AG09309 (cell line): Measurements from ENCODE around the gene CHTOP.
A peak's percentile ranks its signal among the peaks of the same experiment; 100 is the strongest.

Source experiments
- DNase-seq: peaks from one replicate; pipeline ENCODE4 v3.0.0-alpha.2; 2010; ENCODE audit warnings: low read depth
- H3K4me3 ChIP-seq: 2 replicates; pipeline ENCODE4 v1.5.1; 2011; ENCODE audit warnings: mild to moderate bottlenecking, low read depth, low read length, moderate library complexity; ENCODE audit not compliant: control insufficient read depth
- TF ChIP-seq, protein P1 (sequence below): IDR thresholded peaks from 2 replicates; pipeline ENCODE4 v1.5.1; 2011; ENCODE audit warnings: mild to moderate bottlenecking, low read depth, low read length, inconsistent platforms; ENCODE audit not compliant: insufficient read depth, control insufficient read depth; ENCODE audit errors: missing control alignments

CHTOP gene

DNA sequence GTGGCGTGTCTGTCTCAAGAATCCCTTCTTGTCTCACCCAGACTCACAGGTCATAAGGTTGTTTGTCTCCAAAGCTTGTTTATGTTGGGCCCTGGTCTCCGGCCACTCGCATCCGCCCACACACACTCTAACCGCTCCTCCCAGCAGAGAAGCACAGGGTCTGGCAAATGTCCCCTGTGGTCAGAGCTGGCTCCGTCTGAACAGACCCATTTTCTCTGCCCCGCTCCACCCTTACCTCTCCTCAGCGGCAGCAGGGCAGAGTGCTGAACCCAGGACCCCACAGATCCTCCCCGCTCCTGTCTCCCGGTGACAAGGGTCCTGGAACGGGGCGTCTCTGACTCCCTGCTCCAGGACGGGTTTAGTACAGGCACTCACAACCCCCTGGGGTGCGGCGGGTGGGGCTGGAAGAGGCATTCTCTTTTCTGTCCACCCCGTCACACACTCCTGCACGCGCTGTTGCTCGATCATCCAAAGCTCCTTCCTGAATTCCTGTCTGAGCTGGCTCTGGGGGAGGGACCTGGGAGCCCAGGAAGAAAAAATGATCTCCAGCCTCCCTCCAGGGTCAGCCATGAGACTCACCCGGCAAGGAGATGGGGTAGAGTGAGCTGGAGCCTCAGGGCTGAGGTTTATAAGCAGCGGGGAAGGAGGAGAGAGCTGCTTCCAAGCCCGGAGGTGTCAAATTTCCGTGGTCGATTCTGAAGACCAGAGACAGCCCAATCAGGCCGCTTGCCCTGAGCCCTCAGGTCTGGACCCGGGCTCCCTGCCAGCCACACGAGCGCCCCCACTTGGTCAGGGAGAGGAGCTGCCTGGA lies 6.8 kb upstream of the CHTOP start, which contains the start of gene S100A13:
TSS of gene S100A13 (minus strand) at position 602 of the 811 bp plus-strand sequence. CDS start 1,033 bp downstream, outside the sequence.
- H3K4me3 ChIP-seq, result peak within 1 kb of the TSS; percentile 91
- peak; percentile 85 for DNase-seq
- TF ChIP-seq, protein P1, sequence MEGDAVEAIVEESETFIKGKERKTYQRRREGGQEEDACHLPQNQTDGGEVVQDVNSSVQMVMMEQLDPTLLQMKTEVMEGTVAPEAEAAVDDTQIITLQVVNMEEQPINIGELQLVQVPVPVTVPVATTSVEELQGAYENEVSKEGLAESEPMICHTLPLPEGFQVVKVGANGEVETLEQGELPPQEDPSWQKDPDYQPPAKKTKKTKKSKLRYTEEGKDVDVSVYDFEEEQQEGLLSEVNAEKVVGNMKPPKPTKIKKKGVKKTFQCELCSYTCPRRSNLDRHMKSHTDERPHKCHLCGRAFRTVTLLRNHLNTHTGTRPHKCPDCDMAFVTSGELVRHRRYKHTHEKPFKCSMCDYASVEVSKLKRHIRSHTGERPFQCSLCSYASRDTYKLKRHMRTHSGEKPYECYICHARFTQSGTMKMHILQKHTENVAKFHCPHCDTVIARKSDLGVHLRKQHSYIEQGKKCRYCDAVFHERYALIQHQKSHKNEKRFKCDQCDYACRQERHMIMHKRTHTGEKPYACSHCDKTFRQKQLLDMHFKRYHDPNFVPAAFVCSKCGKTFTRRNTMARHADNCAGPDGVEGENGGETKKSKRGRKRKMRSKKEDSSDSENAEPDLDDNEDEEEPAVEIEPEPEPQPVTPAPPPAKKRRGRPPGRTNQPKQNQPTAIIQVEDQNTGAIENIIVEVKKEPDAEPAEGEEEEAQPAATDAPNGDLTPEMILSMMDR, result peak; percentile 69

DNA sequence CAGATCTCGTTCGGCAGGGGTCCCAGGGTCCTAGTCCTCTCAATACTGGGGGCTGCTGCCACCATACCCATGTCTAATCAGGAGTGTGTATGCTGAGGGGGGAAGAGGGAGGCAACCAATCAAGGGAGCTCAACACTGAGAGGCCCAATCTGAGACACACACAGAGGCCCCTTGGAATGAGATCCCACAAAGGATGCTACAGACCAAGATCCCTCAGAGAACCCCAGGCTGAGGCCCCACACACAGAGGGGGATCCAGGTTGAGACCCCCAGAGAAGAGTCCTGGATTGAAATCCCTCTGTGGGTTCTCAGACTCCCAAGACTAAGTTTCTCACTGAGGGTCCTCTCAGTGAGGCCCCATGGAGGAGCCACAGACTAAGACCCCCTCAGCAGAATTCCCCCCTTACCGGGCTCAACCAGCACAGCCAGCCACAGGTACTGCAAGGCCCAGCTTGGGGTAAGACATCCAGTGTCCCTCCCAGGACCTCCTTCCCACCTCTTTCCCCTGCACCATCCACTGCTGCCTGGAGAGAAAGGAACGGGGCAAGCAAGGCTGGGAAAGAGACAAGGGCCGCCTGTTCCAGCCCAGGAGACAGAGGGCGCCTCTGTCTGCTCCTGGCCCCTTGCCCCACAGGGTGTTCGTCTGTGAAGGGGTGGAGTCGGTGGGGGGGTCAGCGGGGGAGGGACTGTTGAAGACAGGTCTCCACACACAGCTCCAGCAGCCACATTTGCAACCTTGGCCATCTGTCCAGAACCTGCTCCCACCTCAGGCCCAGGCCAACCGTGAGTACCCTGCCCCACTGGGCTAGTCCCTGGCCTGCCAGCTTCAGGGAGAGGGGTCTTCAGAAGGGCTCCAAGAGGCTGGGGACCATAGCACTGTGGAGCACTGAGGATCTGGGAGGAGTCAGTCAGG lies 5.9 kb upstream of the CHTOP start, which contains the start of gene S100A1:
TSS of gene S100A1 (plus strand) at position 720 of the 912 bp plus-strand sequence. CDS start 2,088 bp downstream, outside the sequence.
- peak within 1 kb of the TSS; percentile 91 for H3K4me3 ChIP-seq
- TF ChIP-seq, protein P1, result no peak
- no peak for DNase-seq

DNA sequence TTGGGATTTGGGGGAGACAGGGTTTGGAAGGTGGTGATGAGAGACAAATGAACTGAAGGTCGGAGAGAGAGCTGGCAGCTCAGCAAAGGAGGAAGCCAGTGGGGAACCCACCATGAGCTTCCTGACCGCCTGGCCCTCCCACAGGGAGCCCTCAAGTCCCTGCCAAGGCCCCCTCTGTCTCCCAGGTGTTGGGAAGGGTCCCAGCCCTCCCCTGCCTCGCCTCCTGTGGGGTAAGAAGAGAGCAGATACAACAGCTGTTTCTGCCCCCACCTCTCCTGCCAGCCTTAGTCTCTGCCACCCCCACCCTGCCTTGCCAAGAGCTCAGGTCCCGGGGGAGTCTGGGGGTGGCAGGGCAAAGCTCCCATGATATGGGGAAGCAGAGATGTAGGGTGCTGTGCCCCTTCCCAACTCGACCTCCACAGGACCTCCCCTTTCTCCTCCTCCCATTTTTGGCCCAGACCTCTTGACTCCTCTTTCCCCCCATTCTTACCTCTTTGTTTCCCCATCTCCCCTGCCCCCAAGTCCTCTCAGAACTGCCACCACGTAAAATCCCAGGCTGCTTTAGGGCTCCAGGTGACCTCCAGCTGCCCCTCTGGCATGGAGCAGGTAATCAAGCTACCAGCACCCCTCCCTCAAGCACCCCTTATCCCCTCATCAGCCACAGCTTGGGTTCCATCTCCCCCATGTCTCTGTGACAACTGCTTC lies 5.1 kb upstream of the CHTOP start:
- H3K4me3 ChIP-seq, result no peak overlapping the region
- TF ChIP-seq, protein P1, result no peak
- DNase-seq, result no peak

DNA sequence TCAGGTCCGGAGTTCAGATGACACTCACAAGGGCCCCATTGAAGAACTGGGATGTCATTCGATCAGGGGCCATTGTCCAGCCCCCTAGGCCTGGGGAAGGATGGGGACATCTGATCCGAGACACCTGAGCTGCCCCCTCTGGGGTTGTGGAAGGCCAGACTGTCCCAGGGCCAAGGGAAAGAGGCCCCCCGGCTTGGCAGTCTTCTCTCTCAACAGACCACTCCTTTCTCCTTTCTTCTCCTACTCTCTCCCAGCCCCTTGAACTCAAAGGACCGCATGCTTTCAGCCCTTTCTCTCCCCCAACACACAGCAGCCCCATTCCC lies 4.6 kb upstream of the CHTOP start:
- DNase-seq, result no peak
- H3K4me3 ChIP-seq, result no peak overlapping the region
- TF ChIP-seq, protein P1, result no peak

DNA sequence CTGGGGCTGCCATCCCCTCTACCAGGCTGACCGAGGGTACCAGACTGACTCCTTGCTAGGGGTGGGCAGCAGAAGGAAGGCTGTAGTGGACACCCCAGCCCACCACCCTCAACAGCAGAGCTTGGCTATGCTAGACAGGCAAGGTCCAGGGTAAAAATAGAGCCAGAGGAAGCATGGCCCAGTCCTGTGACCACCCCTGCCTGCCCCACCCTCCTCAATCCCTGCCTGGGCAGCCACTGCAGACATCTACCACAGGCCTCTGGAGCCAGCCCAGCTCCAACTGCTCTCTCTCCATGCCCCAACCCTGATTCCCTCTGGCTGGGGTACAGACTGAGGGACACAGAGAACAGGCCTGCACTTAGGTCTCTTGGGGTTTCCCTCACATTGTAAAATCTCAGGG lies 3.9 kb upstream of the CHTOP start:
- TF ChIP-seq, protein P1, result no peak

DNA sequence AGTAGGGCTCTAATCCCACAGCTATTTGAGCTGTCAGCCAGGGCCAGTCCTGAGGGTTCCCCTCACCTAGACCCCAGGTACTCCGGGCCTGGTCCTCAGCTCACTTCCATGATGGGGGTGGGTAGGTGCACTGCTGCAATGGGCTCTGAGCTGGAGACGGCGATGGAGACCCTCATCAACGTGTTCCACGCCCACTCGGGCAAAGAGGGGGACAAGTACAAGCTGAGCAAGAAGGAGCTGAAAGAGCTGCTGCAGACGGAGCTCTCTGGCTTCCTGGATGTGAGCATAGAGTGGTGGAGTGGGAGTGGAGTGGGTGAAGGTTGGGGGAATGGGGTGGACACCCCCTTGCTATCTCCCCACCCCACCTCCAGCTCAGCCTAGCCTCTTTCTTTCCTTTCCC lies 3.5 kb upstream of the CHTOP start:
- no peak overlapping the region for H3K4me3 ChIP-seq
- DNase-seq, result no peak
- TF ChIP-seq, protein P1, result no peak

More for the DNA sequence above, 3.9 kb upstream of the CHTOP start:
- no peak for DNase-seq
- H3K4me3 ChIP-seq, result no peak overlapping the region
